Colonic mucosa (tissue), 4 donors: ENCODE results near the gene ZNF654. TPM values are rescaled to one million over a fixed set of nuclear protein-coding genes. Genes with fewer than 3 reads are reported as not detected.
"Not testable (repeated sequence)": the region's sequence is repeated elsewhere in the genome, so short reads cannot be mapped to it uniquely, and the experiment has no call there.

Experiments
- DNase-seq: peaks from one replicate; pipeline ENCODE4 v3.0.0-alpha.2; 2020
- H3K27ac ChIP-seq: fragments of 200-600 bp; one replicate; pipeline ENCODE4 v1.8.0; 2021
- H3K27me3 ChIP-seq: fragments of 200-600 bp; one replicate; pipeline ENCODE4 v1.8.0; 2021
- H3K36me3 ChIP-seq: fragments of 200-600 bp; one replicate; pipeline ENCODE4 v1.8.0; 2021
- H3K4me1 ChIP-seq: fragments of 200-600 bp; one replicate; pipeline ENCODE4 v1.8.0; 2021; ENCODE audit warnings: mild to moderate bottlenecking
- H3K4me3 ChIP-seq: fragments of 200-600 bp; one replicate; pipeline ENCODE4 v1.8.0; 2021
- H3K9ac ChIP-seq, 2 donors: one replicate each; pipeline ENCODE4 v1.7.0; 2013; ENCODE audit warnings: control low read depth in 2 of 2, low read depth in 2 of 2, low read length in 2 of 2
- H3K9me3 ChIP-seq: fragments of 200-600 bp; one replicate; pipeline ENCODE4 v1.8.0; 2021
- intact Hi-C: fragments of 100-400 bp; cut with DNase I; formaldehyde crosslinking; loops from one replicate; pipeline ENCODE4 v1.14.1; 2022
- total RNA-seq, 2 donors: library from RNA; stranded (reverse); fragmentation: NEBNext Ultra II Directional in 1 of 2; extraction: Animal tissue kit (Norgen Biotek cat#: 25700) in 1 of 2; gene quantifications; one replicate each; pipeline ENCODE4 v1.2.1, GENCODE V29; 2021
- TF ChIP-seq, protein P1 (sequence below): fragments of 200-600 bp; IDR thresholded peaks from one replicate; pipeline ENCODE4 v1.8.0; 2022; ENCODE audit warnings: antibody characterized with exemption, mild to moderate bottlenecking
- donor health status: healthy.
- donor health status: DM: no; HTN: no; CAD: no.
- donor health status: DM: no; HTN: no; CAD: no.

The ZNF654 gene
- total RNA-seq, 2 donors from 2014 or later, result 12.1 to 24.5 TPM

DNA sequence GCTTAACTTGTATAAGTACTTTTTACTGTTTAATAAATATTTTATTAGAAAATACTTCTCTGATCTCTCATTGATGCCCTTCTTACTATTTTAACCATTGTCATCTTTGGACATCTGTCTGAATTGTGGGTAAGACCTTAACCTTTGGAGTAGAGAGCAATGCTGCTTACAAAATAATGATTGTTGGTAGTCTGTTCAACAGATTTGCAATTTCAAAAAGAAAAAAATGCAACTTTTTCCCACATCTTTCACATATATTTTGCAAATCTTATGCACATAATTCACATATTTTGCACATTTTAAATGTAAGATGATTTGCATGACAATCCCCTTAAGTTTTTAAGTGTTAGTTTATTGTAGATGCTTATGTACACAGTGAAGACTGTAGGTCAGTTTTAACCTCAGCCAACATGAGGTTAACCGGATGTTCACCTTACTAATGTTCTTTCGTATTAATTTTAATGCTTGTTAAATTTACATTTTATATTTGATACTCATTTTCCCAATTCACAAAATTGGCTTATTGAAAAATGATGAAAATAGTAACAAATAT, 107.4 kb downstream of the ZNF654 start:
- no peak overlapping the region for H3K4me3 ChIP-seq
- no peaks in the 10 kb centered on the region for H3K9me3 ChIP-seq
- intact Hi-C loops, result no loop called here
- no peak overlapping the region for H3K27ac ChIP-seq
- no peaks in the 10 kb centered on the region for H3K36me3 ChIP-seq
- DNase-seq, result no peak
- H3K27me3 ChIP-seq, result no peaks in the 10 kb centered on the region
- H3K9ac ChIP-seq, result no peak overlapping the region
- TF ChIP-seq, protein P1, sequence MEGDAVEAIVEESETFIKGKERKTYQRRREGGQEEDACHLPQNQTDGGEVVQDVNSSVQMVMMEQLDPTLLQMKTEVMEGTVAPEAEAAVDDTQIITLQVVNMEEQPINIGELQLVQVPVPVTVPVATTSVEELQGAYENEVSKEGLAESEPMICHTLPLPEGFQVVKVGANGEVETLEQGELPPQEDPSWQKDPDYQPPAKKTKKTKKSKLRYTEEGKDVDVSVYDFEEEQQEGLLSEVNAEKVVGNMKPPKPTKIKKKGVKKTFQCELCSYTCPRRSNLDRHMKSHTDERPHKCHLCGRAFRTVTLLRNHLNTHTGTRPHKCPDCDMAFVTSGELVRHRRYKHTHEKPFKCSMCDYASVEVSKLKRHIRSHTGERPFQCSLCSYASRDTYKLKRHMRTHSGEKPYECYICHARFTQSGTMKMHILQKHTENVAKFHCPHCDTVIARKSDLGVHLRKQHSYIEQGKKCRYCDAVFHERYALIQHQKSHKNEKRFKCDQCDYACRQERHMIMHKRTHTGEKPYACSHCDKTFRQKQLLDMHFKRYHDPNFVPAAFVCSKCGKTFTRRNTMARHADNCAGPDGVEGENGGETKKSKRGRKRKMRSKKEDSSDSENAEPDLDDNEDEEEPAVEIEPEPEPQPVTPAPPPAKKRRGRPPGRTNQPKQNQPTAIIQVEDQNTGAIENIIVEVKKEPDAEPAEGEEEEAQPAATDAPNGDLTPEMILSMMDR, result no peak
- no peaks in the 10 kb centered on the region for H3K4me1 ChIP-seq

DNA sequence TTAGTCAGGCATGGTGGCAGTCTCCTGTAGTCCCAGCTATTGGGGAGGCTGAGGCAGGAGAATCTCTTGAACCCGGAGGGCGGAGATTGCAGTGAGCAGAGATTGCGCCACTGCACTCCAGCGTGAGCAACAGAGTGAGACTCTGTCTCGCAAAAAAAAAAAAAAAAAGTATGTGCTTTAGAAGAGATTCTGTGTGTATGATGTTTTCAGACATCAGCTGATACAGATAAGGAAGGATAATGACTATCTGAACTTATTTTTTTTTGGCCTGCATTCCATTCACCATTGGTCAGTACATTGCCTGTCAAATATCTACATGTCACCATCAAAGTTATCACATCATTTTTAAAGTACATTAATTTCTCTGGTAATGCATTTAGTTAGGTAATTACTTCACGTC, 108.1 kb downstream of the ZNF654 start:
- H3K27ac ChIP-seq, result no peak overlapping the region
- DNase-seq, result no peak
- no peaks in the 10 kb centered on the region for H3K27me3 ChIP-seq

DNA sequence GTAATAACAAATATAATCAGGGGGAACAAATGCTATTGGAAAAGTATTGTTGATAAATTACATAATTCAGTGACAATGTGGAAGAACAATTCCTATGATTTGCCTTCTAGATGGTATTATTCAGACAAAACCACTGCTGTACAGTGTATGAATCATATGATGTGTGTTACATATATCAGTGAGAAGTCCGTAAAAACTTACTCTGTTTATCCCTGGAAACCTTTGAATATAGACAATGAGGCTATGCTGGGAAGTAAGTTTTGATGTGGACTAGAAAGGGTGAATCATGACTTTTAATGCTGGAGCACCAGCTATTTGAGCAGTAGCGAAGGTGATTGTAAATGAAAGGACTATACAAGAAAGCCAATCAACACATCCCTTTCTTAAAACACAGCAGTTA, 108.6 kb downstream of the ZNF654 start:
- no peak overlapping the region for H3K4me3 ChIP-seq
- intact Hi-C loops, result no loop called here
- TF ChIP-seq, protein P1, result no peak
- no peak overlapping the region for H3K9ac ChIP-seq
- H3K27me3 ChIP-seq, result no peaks in the 10 kb centered on the region
- H3K36me3 ChIP-seq, result no peaks in the 10 kb centered on the region
- no peaks in the 10 kb centered on the region for H3K9me3 ChIP-seq
- no peaks in the 10 kb centered on the region for H3K4me1 ChIP-seq
- H3K27ac ChIP-seq, result no peak overlapping the region
- DNase-seq, result no peak

More for the DNA sequence above, 108.1 kb downstream of the ZNF654 start:
- Histone ChIP-seq H3K4me3 (no peak overlapping the region), H3K9me3 (no peaks in the 10 kb centered on the region), H3K9ac (no peak overlapping the region), H3K4me1 (no peaks in the 10 kb centered on the region), H3K36me3 (no peaks in the 10 kb centered on the region)
- TF ChIP-seq, protein P1, result no peak
- intact Hi-C loops, result no loop called here

DNA sequence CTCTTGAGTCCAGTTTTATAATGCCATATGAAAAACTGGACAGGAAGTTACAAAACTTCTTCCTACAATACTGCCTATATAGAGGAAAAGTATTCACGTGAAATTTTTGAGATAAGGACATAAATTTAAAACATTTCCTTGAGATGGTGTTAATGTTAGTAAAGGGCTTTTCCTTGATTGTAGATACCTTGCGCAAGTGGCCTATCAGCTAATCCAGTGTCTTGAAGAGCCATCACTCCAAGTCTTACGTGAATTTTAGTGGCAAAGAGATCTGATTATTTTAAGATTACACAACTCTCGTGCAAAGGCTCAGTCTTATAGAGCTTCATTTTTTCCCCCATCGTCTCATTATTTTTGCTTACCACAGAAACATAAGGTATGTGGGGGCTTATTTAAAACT, 109.1 kb downstream of the ZNF654 start:
- H3K9ac ChIP-seq, result no peak overlapping the region
- H3K27me3 ChIP-seq, result no peaks in the 10 kb centered on the region
- intact Hi-C loops, result no loop called here

GRCh38 chr3:88180398-88180999, 121.4 kb downstream of the ZNF654 start:
- H3K27ac ChIP-seq, result no peak overlapping the region
- H3K9me3 ChIP-seq, result no peaks in the 10 kb centered on the region
- H3K9ac ChIP-seq, result no peak overlapping the region
- TF ChIP-seq, protein P1, result peak; percentile 13
- H3K36me3 ChIP-seq, result no peaks in the 10 kb centered on the region
- intact Hi-C loops, result no loop called here
- H3K27me3 ChIP-seq, result no peaks in the 10 kb centered on the region
- H3K4me3 ChIP-seq, result no peak overlapping the region
- no peaks in the 10 kb centered on the region for H3K4me1 ChIP-seq
- peak; percentile 19 for DNase-seq

More for the DNA sequence above, 109.1 kb downstream of the ZNF654 start:
- no peak overlapping the region for H3K4me3 ChIP-seq
- no peak for DNase-seq
- H3K9me3 ChIP-seq, result no peaks in the 10 kb centered on the region
- H3K36me3 ChIP-seq, result no peaks in the 10 kb centered on the region
- no peak overlapping the region for H3K27ac ChIP-seq
- H3K4me1 ChIP-seq, result no peaks in the 10 kb centered on the region
- TF ChIP-seq, protein P1, result no peak

DNA sequence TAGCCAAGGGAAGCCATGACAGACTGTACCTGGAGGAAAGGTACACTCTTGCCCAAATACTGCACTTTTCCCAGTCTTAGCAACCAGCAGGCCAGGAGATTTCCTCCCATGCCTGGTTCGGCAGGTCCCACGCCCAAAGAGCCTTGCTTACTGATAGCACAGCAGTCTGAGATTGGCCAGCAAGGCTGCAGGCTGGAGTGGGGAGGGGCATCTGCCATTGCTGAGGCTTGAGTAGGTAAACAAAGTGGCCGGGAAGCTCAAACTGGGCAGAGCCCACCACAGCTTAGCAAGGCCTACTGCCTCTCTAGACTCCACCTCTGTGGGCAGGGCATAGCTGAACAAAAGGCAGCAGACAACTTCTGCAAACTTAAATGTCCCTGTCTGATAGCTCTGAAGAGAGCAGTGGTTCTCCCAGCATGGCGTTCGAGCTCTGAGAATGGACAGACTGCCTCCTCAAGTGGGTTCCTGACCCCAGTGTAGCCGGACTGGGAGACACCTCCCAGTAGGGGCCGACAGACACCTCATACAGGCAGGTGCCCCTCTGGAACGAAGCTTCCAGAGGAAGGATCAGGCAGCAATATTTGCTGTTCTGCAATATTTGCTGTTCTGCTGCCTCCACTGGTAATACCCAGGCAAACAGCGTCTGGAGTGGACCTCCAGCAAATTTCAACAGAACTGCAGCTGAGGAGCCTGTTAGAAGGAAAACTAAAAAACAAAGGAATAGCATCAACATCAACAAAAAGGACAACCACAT, 123.3 kb downstream of the ZNF654 start:
- H3K36me3 ChIP-seq, DNase-seq, H3K27me3 ChIP-seq, intact Hi-C loops, H3K9me3 ChIP-seq, H3K4me3 ChIP-seq, H3K9ac ChIP-seq, H3K27ac ChIP-seq, H3K4me1 ChIP-seq: not testable (repeated sequence)
